GM19099 (cell line): Measurements from ENCODE around the gene PRPF18.

Source experiments
- POLR2A ChIP-seq: IDR thresholded peaks from 3 replicates; pipeline ENCODE4 v1.6.1; 2011; ENCODE audit warnings: low read depth; ENCODE audit not compliant: insufficient read length; ENCODE audit errors: extremely low read depth

Gene PRPF18

DNA sequence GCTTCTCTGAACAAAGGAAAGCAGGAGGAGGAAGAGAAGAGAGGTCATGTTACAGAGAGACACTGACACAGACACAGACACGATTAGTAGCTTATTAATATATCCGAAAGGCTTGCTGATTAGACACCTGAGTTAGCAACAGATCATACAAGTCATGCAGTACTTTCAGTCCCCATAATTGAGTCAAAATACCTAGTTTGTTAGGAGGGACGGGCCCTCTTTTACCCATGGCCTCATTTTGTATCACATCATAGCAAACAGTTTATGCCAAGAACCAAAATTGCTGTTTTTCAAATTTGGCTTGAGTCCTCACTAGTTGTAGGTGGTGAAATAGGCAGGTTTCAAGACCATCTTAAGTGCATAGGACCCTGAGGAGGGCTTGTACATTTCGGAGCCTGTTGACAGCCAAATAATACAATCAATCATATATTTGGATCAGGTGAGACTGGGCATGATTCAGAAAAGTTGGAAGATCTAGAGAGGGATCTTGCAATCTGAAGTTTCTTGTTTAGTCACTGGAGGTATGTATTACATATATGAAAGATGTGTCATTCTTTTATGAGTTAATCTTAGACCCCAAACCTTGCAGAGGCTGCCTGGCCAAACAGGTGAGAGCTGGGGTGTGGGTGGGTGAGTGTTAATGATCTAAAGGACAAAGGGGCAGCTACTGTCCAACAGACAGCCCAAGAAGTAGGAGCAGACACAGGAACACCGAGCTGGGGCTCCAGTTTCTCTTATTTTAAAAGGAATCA lies 65.4 kb downstream of the PRPF18 start:
- TF ChIP-seq POLR2A, result no peak

DNA sequence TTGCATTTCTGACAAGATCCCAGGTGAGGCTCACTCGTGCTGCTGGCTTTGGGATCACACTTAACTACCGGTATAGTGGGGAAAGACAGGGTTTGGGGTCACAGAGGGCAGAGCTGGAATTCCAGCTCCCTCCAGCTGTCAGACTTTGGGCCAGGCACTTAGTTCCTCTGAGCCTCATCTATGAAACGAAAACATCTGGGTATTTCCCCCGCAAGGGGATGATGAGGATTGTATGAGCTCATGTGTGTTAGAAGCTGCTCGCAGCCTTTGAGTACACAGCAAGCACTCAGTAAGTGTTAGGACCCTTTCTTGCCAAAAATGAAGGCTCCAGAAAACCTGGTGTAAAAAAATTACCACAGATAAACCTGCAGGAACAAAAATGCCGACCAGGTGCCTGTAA lies 66.1 kb downstream of the PRPF18 start:
- TF ChIP-seq POLR2A, result no peak

DNA sequence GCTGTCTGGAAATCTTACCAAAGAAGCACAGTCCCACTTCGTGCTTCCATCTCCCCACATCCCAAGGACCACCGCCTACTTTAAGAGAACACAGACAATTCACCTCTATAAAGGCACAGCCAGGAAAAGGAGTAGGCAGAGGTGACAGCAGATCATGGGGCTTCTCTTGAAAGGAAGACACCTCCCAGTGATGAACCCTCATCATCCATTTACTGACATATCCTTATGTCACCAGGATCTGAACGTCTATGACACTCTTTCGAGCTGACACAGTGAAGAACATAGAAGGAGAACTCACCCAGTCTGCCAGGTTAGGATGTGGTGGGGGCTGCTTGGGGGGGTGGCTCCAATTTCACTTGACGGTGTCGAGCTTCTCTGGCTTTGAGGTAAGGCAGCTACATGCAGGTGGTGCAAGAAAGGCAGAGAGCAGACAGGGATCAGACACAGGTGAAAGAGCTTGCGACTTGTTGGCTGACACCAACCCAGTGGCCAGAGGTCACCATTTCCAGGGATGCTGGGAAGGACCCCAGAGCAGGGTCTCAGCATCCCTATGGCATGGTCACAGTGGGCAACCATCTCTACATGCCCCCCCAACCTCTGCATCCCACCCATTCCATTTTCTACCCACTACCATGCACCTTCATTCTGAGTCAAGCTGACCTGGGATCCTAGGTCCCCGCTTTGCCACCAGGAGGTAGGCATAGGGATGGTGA lies 67.5 kb downstream of the PRPF18 start:
- no peak for TF ChIP-seq POLR2A

DNA sequence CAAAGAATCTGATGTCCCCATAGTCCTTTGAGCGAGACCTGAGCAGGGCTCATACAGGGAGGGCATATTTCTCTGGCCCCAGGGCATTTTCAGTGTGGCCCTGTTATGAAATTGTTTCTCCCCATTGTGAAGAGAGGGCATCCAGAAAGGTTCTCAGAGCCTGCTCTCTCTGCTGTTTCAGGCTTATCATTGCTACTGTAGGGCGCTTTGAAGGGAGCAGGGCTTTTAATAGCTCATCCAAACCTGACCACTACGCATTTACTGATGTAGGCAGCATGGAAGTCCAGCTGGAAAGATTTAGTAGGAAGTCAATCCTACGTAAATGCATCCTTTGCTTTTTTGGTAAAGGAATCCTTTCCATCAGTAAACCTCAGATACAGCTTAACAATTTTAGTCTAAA lies 68.1 kb downstream of the PRPF18 start:
- TF ChIP-seq POLR2A, result no peak

DNA sequence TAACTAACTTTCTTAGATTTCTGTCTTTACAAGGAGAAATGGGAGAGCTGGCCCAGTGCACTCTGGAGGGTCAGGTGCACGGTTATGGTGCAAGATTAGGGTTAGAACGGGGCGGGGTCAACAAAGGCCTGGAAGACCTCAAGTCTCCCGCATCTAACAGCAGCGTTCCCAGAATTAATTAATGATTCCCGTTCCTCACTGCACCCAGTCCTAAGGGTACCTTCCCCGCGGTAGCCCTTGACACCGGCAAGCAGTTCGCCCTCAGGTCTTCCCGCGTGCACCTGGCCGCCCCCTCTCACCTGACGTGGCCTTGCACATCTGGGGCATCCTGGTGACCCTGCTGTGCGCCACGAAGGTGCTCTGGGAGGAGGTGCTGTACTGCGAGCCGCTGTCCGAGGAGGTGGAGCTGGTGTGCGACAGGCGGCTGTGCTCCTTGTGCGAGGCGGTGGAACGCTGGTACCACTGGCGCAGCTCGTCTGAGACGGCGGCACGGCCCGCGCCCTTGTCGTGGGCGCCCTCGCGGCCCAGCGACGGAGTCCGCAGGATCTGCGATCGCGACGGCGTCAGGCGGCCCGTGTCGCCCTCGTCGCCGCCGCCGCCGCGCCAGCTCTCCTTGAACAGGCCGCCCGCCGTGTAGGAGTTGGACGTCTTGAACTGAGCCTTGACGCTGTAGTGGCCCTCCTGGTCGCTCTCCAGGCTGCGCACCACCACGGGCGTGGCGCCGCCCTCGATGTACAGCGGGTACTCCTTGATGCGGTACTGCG lies 69.8 kb downstream of the PRPF18 start:
- TF ChIP-seq POLR2A, result no peak

DNA sequence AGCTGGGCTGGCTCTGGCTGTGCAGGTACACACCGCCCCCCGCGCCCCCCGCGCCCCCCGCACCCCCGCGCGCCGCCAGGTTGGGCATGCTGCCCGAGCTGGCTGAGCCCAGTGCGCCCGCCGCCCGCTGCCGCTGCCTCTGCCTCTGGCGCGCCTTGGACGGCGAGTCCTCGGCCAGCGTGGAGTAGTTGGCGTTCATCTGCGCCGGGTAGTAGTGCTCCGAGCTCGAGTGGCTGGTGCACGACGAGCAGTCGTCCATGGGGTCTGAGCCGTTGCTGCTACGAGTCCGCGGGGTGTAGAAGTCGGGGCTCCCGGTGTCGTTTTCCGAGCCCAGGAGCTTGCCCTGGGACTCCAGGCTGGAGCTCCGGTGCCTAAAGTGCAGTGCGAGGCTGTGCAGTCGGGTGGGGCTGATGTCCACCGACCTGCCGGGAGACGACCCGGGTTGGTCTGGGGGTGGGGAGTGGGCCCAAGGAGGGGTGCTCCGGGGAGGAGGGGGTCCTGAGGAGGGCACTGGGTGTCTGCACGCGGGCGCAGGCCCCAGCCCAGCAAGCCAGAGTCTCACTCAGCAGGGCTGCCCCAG lies 70.4 kb downstream of the PRPF18 start:
- TF ChIP-seq POLR2A, result no peak

DNA sequence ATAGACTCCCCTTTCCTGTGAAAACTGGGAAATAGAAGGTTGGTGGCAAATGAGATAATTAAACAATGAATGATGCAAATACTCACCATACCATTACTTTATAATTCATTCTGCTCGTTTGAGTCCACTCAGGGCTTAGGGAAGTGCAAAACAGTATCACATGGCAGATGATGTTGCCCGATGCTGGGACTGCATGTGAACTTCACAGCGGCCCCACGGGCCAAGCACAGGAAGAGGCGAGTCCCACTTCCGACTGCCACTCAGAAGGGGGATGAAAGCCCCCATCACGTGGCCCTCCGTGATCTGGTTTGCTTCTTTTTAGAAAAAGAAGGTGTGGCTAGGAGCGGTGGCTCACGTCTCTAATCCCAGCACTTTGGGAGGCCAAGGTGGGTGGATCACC lies 71.5 kb downstream of the PRPF18 start:
- TF ChIP-seq POLR2A, result no peak

DNA sequence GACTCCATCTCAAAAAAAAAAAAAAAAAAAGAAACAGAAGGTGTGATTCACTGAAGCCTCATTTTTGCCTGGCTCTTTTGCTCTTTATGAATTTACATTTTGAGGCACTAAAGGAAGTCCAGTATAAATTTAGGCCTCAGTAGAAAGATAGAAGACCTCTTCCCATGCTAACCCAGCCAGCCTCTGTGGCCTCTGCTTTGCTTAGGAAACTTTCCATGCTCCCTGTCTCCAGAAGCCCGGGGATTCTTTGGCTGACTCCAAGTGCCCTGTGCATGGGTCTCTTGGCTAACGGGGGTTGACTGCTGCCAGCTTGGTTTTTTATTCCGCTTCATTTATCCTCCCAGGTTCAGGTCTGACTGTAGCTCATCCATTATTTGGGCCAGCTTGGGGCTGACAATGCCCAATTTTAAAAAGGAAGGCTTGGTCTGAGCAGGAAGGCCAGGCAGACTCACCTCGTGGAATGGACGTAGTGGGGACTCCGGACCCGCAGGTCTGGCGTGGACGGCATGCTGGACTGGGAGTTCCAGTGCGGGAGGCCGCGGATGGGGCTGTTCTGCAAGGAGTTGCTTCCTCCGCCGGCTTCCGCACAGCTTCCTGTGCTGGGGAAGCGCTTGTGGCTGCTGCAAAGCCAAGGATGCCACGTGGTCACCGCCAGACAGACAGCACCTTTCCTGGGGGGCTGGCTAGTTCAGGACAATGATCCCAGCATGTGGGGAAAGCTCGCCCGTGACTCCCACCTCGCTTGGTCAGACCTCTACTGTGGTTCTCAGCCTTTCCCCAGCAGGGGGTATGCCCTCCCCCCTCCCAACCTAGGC lies 72.3 kb downstream of the PRPF18 start:
- TF ChIP-seq POLR2A, result no peak

DNA sequence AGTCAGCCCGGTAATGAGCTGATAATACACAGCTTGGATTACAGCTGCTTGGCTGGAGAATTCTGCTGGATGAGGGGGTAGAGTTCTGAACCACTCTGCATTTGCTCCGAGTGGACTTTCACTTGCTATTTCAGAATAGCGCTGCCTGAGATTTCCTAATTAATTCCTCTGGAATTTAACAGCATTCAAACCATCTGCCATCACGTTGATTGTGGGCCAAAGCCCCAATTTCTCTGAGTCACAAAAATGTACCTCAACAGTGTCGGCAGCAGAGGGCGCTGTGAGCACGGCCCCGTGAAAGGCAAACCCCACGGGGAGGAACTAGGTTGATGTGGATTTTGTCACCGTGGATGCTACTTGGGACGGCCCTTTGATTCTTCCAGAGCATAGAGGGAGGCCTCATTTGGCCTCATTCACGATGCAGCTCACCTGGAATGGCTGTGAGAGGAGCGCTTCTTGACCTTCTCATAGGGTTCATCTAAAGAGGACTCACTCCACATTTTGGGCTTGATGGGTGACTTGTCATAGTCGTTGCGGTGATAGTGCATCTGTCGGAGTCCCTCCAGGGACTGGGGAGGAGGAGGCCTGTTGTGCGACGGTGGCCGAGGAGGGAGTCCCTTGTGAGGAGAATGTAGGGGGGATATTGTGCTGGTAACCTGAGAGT lies 73.3 kb downstream of the PRPF18 start:
- no peak for TF ChIP-seq POLR2A

DNA sequence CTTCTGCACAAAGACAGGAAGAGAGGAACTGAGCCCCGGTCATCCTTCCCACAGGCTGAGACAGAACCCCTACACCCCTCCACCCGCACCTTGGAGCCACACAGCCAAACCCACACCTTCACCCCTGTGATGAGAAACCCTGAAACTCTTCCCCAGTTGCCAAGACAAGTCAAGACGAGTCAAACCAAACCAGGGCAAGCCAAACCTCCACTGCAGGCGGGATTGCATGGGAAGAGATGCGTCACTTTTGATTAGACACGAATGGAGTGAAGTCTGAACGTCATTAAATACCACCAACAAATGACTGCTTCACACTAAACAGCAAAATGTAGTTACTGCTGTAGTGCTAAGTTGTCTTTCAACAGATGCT lies 73.8 kb downstream of the PRPF18 start:
- no peak for TF ChIP-seq POLR2A

DNA sequence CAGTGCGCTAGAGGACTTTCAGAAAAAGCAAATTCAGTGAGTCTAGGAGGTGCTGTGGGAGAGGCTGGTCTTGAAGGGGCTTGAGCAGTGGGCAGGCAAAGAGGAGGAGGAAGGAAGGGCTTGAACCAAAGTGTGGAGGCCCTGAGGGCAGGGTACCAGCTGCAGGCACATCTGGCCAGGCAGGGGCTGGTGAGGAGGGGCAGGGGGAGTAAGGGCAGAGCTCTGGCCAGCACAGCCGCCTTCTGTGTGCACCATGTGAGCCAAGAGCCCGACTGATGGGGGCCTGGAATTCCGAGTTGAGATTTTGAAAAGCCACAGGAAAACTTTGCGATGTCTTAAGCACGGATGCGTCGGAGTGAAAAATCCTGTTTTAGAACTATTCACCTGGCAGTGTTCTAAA lies 74.5 kb downstream of the PRPF18 start:
- TF ChIP-seq POLR2A, result no peak

DNA sequence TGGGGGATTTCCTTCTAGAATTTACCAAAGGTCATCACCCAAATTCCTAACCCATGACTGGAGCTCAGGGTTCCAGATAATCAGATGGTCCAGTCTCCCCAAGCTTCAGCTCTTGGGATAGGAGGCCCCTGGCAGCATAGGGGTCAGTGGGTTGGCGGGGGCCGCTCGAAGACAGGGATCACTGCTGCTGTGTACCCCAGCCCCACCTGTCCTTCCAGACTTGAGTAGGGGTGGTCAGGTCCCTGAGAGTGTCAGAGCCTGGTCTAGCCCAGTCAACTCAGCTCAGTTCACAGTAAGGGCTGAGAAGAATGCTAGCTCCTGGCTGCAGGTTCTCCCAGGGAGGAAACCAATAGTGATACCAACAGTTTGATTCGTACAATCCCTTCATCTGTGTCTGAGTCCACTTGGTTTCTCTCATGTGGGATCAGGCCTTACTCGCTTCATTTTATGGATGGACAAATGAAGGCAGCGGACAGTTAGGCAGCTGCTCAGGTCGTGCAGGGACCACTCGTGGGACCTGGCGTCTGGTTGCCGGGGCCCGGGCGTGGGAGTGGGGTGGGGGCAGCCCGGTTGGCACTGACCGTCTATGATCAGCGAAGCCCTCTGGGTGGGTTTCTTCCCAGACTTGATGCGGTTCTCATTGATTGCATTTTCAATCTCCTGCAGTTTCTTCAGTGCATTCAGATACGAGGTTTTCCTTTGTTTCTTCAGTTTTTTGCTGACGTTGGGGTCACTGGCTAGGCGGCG lies 78.9 kb downstream of the PRPF18 start:
- no peak for TF ChIP-seq POLR2A

DNA sequence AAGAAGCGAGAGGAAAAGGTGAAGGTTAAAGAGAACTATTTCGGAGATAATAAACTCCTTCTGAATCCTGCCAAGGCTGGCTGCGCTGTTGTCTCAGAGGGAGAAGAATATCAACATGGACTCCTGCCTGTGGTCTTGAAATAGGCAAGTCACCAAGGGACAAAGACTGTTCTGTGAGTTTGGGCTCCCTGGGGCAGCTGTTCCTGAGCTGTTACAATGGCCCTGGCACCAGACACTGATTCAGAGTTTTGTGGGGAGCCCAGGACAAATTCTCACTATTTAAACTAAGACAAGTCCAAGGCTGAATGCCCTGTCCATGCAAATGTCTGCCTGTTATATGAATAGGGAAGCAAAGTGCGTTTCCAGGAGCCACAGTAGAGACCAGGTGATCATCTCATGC lies 81.4 kb downstream of the PRPF18 start:
- TF ChIP-seq POLR2A, result no peak
